GM18517 (cell line): ENCODE measurements around the gene CLEC4G.

Experiments used
- ATAC-seq: cut with Tn5 transposase; IDR thresholded peaks from one replicate; pipeline ENCODE4 v1.9.1; 2021; ENCODE audit warnings: mild to moderate bottlenecking, moderate library complexity; ENCODE audit not compliant: unreplicated experiment

CLEC4G gene

DNA sequence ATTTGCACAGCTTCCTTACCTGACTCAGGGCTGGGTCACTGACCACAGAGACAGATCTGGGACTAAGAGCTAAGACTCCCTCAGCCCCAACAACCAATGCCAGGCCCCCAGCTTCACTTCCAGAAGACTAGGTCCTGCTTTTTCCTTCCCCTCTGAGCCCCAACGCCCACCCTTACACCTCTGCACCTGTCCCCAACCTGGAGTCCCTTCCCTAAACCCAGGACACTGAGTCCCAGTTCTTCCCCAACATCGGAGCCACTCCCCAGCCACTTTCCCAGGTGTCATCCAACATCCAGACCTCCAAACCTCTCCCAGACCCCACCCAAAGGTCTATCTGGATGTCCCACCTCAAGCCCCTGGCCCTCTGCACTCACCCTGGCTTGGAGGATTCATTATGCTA lies 32.9 kb downstream of the CLEC4G start:
- no peak for ATAC-seq

DNA sequence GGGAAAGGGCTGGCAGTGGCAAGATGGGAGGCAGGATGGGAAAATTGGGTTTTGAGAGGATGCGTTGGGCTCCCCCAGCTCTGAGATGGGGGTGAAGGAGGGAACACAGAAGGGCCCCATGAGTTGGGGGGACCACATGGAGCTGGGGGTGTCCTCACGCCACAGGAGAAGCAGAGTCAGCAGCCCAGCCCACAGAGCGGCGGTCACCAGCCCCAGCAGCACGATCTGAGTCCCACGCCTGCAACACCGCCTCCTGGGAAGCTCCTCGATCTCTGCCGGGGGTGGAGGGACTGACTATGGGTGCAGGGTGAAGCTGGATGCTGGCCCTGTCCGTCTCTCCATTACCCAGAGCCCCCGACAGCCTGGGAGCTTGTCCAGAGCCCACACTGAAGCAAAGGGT lies 33.3 kb downstream of the CLEC4G start:
- ATAC-seq = no peak

DNA sequence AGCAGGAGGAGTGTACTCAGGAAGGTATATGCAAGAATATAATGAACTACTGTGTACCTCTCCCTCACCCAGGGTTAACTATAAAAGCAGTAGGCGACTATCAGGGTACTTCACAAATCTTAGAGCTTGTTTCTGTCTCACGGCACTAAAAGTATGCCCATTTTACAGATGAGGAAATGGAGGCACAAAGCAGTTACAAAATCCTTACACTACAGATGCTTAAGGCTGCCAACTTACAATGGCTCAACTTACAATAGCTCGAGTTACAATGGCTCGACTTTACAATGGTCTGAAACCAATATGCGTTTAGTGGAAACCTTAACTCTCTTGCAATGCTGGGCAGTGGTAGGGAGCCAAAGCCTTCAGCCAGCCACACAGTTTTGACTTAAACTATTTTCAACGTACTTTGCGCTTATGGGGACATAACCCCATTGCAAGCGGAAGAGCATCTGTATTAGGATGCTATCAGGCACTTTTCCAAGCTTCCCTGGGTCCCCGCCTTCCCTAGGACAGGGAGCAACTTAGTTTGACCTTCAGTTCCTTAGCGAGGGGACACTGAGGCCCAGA lies 34.1 kb downstream of the CLEC4G start:
- no peak for ATAC-seq

DNA sequence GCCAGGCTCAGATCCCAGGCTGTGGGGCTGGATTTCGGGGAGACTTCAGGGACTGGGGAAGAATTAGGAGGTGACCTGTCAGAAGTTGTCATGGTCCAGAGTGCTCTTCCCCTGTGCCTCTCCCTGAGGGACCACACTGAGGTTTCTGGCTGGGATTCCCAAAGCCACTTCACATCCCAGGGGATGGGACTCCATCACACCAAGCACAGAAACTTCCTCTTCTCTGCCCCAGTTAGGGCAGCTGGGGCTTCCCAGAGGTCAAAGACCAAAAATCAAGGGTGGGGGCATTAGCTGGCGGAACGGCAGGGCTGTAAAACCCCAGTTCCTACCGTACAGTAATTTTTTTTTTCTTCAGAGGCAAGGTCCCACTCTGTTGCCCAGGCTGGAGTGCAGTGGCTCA lies 37.4 kb downstream of the CLEC4G start:
- no peak for ATAC-seq

DNA sequence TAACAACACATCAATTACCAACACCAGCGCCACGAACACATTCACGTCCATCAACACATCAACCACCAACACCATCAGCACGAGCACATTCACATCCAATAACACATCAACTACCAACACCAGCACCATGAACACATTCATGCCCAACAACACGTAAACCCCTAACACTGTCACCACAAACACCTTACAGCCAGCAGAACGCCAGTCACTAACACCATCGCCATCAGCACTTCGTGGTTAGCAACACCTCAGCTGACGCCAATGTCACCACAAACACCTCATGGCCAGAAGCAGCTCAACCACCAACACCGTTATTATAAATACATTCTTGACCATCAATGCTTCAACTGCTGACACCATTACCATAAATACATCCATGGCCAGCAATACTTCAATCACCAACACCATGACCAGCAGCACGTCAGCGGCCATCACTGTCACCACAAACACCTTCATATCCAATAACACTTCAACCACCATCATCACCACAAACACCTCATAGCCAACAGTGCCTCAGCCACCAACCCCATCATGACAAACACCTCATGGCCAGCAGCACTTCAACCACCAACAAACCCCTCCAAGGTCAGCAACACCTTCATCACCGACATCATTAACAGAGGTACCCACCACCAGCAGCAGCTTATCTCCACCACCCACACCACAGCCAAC lies 39.4 kb downstream of the CLEC4G start:
- ATAC-seq = no peak

DNA sequence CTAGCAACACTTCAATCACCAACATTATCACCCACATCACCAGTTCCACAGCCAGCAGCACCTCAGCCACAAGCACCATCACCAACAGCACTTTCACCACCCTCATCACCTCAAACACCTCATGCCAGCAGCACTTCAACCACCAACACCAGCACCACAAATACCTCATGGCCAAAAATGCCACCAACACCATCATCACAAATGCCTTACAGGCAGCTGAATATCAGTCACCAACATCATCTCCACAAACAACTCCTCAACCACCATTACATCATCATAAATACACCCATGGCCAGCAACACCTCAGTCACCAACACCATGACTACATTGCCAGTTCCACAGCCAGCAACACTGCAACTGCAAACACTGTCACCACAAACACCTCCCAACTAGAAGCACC lies 40.4 kb downstream of the CLEC4G start:
- ATAC-seq = no peak

DNA sequence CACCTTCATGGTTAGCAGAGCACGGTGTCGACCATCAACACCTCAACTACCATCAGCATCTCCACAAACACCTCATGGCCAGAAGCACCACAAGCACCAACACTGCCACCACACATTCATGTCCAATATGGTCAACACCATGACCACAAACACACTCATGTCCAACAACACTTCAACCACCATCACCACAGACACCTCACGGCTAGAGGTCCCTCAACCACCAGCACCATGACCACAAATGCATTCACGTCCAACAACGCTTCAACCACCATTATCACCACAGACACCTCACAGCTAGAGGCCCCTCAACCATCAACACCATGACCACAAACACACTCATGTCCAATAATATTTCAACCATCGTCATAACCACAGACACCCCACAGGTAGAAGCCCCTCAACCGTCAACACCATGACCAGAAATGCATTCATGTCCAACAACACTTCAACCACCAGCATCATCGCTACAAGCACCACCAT lies 41.1 kb downstream of the CLEC4G start:
- no peak for ATAC-seq

DNA sequence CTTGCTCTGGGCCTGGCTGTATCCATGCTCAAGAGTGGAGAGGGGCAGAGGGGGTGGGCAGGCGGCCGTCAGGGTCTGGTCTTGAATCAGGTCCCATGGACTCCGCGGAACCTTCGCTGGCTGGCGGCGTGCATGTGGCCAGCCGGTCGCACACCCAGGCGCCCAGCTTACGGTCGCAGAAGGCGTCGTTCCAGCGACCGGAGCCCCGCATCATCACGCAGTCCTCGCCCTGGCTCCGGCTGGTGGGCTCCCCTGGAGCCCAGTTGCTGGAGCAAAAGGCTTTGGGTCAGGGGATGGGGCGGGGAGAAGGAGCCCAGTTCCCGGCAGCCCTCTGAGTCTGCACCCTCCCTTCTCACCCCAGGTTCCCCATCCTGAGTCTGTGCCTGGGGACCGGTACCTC lies 42.7 kb downstream of the CLEC4G start:
- ATAC-seq = no peak

DNA sequence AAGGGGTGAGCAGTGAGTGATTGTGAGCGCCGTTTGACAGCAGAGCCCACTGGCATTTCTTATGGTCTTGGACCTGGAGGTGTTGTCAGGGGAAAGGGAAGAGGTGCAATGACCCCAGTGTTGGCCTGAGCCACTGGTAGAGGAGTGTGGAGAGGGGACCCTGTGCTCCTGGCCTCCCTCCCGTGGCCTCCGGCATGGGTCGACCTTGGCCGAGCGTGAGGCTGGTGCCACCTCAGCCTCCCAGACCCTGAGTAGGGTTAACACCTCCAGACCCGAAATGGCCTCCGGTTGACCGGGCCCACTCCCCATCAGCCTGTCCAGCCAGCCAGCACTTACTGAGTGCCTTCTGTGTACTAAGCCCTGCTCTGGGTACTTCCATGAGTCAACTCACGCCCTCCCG lies 44.7 kb downstream of the CLEC4G start:
- no peak for ATAC-seq

DNA sequence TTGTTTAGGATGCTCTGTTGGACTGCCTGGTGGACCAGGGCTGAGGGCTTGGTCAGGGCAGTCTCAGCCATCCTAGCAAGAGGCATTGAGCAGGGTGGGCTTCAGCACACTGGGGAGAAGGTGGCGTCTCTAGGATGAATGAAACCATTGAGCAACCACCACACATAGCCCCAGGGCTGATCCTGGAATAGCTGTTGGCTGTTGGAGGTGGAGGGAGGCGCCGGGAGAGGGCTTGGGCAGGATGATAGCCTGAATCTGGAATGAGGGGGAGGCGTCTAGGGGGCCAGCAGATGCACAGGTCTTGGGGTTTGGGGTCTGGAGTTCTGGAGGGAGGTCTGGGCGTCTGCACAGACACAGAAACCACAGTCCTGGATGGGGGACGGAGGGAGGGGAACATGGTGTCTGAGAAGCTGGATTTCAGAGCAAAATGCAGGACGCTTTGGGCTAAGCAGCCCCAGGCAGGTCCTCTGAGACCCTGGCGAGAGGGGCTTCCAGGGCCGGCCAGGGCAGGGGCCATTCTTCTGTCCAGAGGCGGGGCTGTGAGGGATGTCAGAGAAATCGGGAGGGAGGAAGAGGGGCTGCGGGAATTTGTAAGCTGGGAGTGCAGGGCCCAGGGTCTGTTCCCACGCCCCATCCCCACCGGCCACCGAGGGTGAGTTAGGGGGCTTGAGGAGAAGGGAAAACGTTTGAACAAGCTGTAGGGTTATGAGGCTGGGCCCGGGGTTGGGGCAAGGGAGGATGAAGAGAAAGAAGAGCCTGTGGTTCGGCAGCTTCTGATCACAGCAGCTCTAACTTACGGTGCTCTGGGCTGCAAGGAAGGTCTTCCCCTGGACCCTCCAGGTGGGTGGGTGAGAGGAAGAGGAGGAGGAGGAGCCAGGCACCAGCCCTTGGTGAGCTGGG lies 46.1 kb downstream of the CLEC4G start:
- ATAC-seq = no peak

DNA sequence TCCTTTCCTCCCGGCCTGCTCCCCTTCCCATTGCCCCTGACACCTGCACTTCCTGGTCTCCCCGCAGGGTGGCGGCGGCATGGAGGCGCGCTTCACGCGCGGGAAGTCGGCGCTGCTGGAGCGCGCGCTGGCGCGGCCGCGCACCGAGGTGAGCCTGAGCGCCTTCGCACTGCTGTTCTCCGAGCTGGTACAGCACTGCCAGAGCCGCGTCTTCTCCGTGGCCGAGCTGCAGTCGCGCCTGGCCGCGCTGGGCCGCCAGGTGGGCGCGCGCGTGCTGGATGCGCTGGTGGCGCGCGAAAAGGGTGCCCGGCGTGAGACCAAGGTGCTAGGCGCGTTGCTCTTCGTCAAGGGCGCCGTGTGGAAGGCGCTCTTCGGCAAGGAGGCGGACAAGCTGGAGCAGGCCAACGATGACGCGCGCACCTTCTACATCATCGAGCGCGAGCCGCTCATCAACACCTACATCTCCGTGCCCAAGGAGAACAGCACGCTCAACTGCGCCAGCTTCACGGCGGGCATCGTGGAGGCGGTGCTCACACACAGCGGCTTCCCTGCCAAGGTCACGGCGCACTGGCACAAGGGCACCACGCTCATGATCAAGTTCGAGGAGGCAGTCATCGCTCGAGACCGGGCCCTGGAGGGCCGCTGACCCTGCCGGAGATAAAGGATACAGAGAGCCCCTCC lies 49.6 kb downstream of the CLEC4G start:
- ATAC-seq = no peak

DNA sequence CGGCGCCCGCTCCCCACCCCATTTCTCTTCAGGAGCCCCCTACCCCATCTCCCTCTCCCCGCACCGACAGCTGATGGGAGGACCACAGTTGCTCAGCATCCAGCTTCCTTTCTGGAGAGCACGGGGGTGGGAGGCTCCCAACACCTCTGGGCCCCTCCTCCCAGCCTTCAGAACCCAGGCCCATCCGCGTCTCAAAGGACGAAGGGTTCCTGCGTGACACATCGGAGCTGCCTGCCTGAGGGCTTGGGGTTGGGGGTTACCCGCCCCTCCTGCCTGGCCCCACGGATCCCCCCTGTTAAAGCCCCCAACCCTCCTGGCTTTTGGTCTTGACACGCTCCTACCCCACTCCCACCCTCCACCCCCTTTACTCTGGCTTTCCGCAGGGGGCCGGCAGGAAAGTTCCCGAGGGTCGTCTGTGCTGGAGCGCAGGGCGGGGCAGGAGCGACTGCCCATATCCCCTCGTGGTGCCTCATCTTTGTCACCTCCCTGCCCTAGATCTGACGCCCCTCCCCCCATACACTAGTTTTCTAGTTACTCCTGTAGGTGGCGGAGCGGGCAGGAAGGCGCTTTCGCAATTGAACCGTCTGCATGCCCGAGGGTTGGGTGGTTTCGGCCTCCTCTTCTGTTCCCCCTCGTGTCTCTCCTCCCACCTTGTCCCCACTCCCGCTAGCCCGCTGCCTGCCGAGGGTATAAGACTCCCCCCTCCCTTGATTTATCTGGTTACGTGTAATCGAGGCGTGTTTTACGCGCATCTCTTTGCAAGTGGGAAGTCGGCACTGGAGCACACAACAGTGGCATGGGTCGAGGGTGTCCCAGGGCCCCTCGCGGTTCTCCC lies 50.4 kb downstream of the CLEC4G start:
- no peak for ATAC-seq

DNA sequence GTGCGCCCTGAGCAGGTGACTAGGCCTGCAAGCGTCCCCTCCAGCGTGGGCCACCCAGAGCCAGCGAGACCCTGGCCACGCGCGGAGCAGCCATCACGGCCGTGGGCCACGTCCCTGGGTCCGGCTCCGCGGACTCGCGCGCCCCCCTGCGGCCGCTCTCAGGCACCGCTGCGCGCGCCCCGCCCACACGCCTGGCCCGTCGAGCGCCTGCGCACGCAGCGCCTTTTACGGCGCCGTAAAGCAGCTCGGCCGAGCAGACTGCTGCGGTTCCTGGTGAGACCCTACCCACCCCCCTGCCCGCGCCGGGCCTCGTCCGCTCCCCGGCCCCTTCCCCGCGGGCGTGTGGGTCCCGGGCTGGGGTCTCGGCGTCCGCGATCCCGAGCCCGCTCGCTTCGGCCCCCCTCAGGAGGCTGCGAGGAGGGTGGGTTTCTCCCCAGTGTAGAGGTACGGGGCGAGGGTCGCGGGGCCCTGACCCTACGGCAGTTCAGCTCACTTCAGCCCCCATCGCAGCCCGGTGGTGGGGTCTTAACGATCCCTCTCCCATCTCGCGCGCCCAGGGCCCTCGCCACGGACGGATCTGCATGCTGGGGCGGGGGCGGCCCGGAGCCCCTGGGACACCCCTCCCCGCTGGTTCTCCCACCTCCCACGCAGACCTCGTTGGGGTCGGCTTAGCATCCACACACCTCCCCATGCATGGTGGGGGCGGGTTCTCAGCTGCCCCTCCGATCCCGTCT lies 51.1 kb downstream of the CLEC4G start, which contains the start of gene TRAPPC5:
TSS of gene TRAPPC5 (plus strand) at position 228 of the 734 bp plus-strand sequence. CDS start 1,421 bp downstream, outside the sequence.
- ATAC-seq = no peak

DNA sequence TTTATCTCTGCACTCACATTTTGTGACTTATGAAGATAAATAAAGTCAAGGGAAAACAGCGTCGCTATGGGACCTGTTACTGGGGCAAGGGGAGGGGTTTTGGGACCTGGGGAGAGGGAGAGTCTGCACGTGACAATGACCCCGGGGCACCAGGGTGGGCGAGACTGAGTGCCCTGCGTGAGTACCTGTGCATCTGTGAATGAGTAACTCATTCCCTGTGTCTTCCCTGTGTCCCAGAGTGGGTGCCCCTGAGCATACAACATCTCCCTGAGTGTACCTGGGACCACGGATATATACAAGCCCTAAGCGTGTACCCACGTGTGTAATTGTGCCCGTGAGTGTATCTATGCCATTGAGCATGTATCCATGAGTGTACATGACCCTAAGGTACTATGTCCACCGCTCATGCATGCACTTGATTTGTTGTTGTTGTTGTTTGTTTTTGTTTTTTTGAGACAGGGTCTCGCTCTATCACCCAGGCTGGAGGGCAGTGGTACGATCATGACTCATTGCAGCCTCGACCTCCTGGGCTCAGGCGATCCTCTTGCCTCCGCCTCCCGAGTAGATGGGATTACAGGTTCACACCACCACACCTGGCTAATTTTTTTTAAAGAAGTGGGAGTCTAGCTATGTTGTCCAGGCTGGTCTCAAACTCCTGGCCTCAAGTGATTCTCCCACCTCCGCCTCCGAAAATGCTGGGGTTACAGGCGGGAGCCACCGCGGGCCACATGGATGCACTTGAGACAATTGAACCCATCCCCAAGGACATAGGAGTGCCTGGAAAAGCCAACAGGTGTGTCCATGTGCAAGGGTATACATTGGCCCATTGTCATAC lies 51.9 kb downstream of the CLEC4G start:
- ATAC-seq = no peak

DNA sequence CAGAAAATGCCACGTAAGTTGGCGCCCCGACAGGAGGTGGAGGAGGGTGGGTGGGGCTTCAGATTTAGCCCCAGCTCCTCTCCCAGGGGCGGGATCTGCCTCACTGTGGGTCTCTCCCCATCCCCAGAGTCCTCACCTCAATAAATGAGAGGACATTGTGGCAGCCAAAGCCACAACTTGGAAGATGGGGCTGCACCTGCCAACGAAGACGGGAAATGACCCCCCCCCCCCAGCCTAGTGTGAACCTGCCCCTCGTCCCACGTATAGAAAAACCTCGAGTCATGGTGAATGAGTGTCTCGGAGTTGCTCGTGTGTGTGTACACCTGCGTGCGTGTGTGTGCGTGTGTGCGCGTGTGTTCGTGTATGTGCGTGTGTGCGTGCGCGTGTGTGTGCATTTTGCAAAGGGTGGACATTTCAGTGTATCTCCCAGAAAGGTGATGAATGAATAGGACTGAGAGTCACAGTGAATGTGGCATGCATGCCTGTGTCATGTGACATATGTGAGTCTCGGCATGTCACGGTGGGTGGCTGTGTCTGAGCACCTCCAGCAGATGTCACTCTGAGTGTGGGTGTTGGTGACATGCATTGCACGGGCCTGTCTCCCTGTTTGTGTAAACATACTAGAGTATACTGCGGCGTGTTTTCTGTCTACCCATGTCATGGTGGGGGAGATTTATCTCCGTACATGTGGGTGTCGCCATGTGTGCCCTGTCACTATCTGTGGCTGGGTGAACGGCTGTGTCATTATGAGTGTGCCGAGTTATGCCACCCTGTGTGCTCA lies 52.7 kb downstream of the CLEC4G start:
- ATAC-seq = no peak
